Activated CD4-positive, alpha-beta memory T cell treated with anti-CD3 and anti-CD28 coated beads, Interleukin-2, amount 10 ng/mL, durations not matched to agents 7 days and 5 days (primary cell): ENCODE results near the gene LIG3. TPM values are rescaled to one million over a fixed set of nuclear protein-coding genes. Genes with fewer than 3 reads are reported as not detected.

ENCODE experiments used
- CTCF ChIA-PET: fragments of 350-600 bp; sonication (Branson Sonifier 250); formaldehyde crosslinking; loops from one replicate; lab custom pipeline; 2021; ENCODE audit warnings: antibody characterized with exemption, inconsistent platforms; lab: Charles Lee
- POLR2A ChIA-PET: fragments of 350-600 bp; sonication (Branson Sonifier 250); formaldehyde crosslinking; loops from one replicate; lab custom pipeline; 2021; ENCODE audit warnings: antibody characterized with exemption; lab: Charles Lee
- DNase-seq: peaks from one replicate; pipeline ENCODE4 v3.0.0-alpha.2; 2020
- H3K27ac Mint-ChIP-seq: one replicate; pipeline ENCODE4 v1.8.0; 2021; ENCODE audit warnings: mild to moderate bottlenecking, mixed read lengths
- H3K27me3 Mint-ChIP-seq: one replicate; pipeline ENCODE4 v1.8.0; 2021; ENCODE audit warnings: mixed read lengths
- H3K36me3 Mint-ChIP-seq: one replicate; pipeline ENCODE4 v1.8.0; 2021; ENCODE audit warnings: low read depth, mixed read lengths
- H3K4me1 Mint-ChIP-seq: one replicate; pipeline ENCODE4 v1.8.0; 2021; ENCODE audit warnings: mixed read lengths
- H3K4me3 Mint-ChIP-seq: one replicate; pipeline ENCODE4 v1.8.0; 2021; ENCODE audit warnings: mild to moderate bottlenecking, mixed read lengths
- H3K9me3 Mint-ChIP-seq: one replicate; pipeline ENCODE4 v1.8.0; 2021; ENCODE audit warnings: mixed read lengths
- total RNA-seq, 2 experiments: library from RNA; stranded (reverse); gene quantifications; one replicate each; pipeline ENCODE4 v1.2.3, GENCODE V29; 2021

LIG3 gene
- total RNA-seq, 2 experiments from 2014 or later = 35.0 to 38.3 TPM

DNA sequence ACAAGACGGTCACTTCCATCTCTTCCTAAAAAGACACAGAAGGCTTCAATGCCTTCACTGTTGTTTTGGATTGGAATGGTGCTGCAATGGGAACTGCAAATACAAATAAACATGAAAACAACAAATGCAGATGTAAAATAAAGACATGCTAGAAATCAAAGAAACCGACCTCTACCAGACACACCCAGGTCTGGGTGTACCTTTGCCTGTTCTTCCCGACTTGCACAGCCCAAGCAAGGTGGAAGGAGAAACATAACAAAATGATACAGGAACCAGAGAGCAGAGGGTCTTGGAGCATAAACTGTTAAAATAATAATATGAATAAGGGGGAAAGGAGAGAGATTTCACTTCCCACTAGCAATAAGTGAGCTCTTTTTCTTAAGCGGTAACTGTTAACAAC lies 65.9 kb downstream of the LIG3 start:
- Mint-ChIP-seq H3K9me3 (no peaks in the 10 kb centered on the region), H3K27me3 (no peaks in the 10 kb centered on the region), H3K36me3 (peaks cover 22% of the 10 kb centered on the region), H3K4me1 (peaks cover 49% of the 10 kb centered on the region), H3K4me3 (peak overlapping the region; percentile 70), H3K27ac (peak overlapping the region; percentile 93)
- DNase-seq = no peak
- ChIA-PET CTCF (interaction anchor here (1.0 to 3.1 kb wide), 9 partner anchors 18 to 74 kb away, joined by 3 to 24 read pairs (median 5); partner anchors contain the start of genes RAD51D and RFFL), POLR2A (interaction anchor here (0.7 to 10.7 kb wide), 23 partner anchors 11 to 197 kb away, joined by 3 to 126 read pairs (median 5); partner anchors contain the start of genes CCT6B, LIG3, RFFL and SLFN5)

- ChIA-PET POLR2A (interaction anchor here (0.7 to 10.7 kb wide), 23 partner anchors 11 to 196 kb away, joined by 3 to 126 read pairs (median 5); partner anchors contain the start of genes CCT6B, LIG3, RFFL and SLFN5), CTCF (interaction anchor here (1.0 to 3.1 kb wide), 9 partner anchors 17 to 73 kb away, joined by 3 to 24 read pairs (median 5); partner anchors contain the start of genes RAD51D and RFFL)
- peak overlapping the region; percentile 70 for H3K4me3 Mint-ChIP-seq
- DNase-seq = peak; percentile 77
- H3K27ac Mint-ChIP-seq = peak overlapping the region; percentile 93
- peaks cover 20% of the 10 kb centered on the region for H3K36me3 Mint-ChIP-seq
- H3K27me3 Mint-ChIP-seq = no peaks in the 10 kb centered on the region
- no peaks in the 10 kb centered on the region for H3K9me3 Mint-ChIP-seq
- peaks cover 55% of the 10 kb centered on the region for H3K4me1 Mint-ChIP-seq
Observed at GRCh38 chr17:35046740-35047283, 66.5 kb downstream of the LIG3 start.

DNA sequence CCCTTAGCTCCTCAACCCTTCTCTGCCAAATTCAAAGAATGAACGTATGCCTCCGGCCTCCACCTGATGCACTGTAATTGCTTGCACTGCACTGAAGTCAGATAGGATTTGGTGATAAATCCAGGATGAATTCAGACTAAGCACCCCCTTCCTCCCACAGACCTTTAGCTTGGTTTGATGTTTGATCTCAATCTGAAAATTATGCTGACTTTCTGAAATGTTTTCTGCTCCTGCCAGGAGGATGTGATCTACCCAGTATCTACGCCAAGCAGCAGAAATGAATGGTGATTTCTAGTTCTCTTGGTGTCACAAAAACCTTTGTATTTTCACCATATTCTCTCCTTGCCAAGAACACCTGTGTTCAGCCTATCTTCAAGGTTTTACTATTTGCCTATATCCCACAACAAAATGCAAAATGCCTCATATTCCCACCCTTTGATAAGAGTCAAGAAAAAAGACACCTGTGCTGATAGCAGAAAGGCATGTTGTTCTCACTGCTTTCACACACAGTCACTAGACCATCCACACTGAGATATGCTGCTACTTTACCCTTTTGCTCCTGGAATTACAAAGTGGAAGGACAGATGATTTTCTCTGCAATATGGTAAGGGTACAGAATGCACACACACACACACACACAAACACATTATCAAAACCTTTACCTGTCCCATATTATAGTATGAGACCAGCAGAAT lies 68.5 kb downstream of the LIG3 start:
- Mint-ChIP-seq H3K27ac (peak overlapping the region; percentile 63), H3K27me3 (no peaks in the 10 kb centered on the region), H3K4me3 (peak overlapping the region; percentile 19), H3K36me3 (peaks cover 25% of the 10 kb centered on the region), H3K9me3 (no peaks in the 10 kb centered on the region), H3K4me1 (peaks cover 73% of the 10 kb centered on the region)
- CTCF ChIA-PET = interaction anchor here (1.6 to 4.4 kb wide), 3 partner anchors 15 to 70 kb away, joined by 4 to 24 read pairs (median 15); partner anchors contain the start of gene RFFL
- no peak for DNase-seq
- POLR2A ChIA-PET = interaction anchor here (1.5 to 10.7 kb wide), 4 partner anchors 16 to 38 kb away, joined by 4 to 126 read pairs (median 46); partner anchors contain the start of gene RFFL

GRCh38 chr17:35050170-35050569 lies 69.9 kb downstream of the LIG3 start:
- Mint-ChIP-seq H3K4me3 (no peak overlapping the region), H3K4me1 (peaks cover 74% of the 10 kb centered on the region), H3K27me3 (no peaks in the 10 kb centered on the region), H3K36me3 (peaks cover 32% of the 10 kb centered on the region), H3K27ac (peak overlapping the region; percentile 53), H3K9me3 (no peaks in the 10 kb centered on the region)
- no peak for DNase-seq
- ChIA-PET POLR2A (interaction anchor here (1.0 to 10.7 kb wide), 8 partner anchors 9 to 89 kb away, joined by 3 to 126 read pairs (median 4); partner anchors contain the start of genes CCT6B, RFFL and ZNF830), CTCF (interaction anchor here (0.7 to 4.4 kb wide), 4 partner anchors 13 to 40 kb away, joined by 3 to 15 read pairs (median 6); partner anchors contain the start of gene RFFL)

DNA sequence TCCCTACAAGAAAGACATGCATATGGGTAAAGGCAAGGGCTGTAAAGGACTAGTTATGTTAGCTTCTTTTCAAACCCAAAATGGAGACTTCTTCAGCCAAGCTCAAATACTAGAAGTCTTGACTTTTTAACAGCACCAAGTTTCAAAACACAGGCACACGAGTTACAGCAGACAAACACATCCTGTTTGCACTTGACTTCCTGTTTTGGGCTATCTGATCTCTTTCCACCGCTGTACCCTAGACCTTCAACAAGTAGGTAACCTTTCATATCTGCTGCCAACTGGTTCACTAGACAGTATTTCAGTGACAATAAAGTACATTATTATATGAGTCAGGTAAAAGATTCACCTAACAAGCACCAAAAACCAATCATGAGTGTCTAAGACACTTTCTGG lies 70.9 kb downstream of the LIG3 start:
- no peaks in the 10 kb centered on the region for H3K27me3 Mint-ChIP-seq
- H3K36me3 Mint-ChIP-seq = peaks cover 37% of the 10 kb centered on the region
- ChIA-PET CTCF (interaction anchor here (0.7 to 4.4 kb wide), 5 partner anchors 12 to 69 kb away, joined by 3 to 15 read pairs (median 4); partner anchors contain the start of genes RAD51D and RFFL), POLR2A (interaction anchor here (0.7 to 10.7 kb wide), 13 partner anchors 10 to 71 kb away, joined by 3 to 126 read pairs (median 3); partner anchors contain the start of genes LIG3 and RFFL)
- H3K4me1 Mint-ChIP-seq = peaks cover 69% of the 10 kb centered on the region
- H3K27ac Mint-ChIP-seq = peak overlapping the region; percentile 88
- peak; percentile 50 for DNase-seq
- H3K9me3 Mint-ChIP-seq = no peaks in the 10 kb centered on the region
- peak overlapping the region; percentile 53 for H3K4me3 Mint-ChIP-seq

DNA sequence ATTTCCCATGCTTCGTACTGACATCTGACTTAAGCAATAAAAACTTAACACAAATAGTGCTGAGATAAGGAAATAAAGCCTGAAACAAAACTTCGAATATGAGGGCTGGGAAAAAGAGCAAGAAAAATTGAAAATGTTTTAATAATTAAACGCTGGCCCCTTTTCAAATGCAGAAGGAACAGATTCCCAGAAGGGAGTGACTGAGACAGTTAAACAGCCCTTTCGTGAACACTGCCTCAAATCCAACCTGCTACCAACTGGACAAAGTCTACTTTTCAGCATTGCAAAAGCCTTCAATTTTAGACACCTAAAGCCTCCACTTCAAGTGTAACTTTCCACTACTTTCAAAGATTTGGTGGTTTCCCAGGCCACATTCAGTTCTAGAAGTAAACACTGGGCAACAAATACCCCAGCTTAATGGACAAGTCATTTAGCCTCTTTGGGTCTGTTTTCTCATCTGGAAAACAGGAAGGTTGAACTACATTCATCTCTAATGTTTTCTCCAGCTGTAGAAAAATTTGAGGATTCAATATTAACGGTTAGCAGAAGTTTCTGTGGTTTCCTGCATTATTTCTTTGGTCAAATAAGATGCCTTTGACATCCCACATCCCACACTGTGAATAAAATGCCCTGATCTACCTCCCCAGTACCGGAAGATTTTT lies 71.4 kb downstream of the LIG3 start:
- peak overlapping the region; percentile 88 for H3K27ac Mint-ChIP-seq
- POLR2A ChIA-PET = interaction anchor here (0.9 to 10.7 kb wide), 10 partner anchors 10 to 71 kb away, joined by 3 to 126 read pairs (median 4); partner anchors contain the start of genes LIG3 and RFFL
- CTCF ChIA-PET = interaction anchor here (1.0 to 4.4 kb wide), 4 partner anchors 12 to 68 kb away, joined by 3 to 15 read pairs (median 6); partner anchors contain the start of genes RAD51D and RFFL
- no peaks in the 10 kb centered on the region for H3K27me3 Mint-ChIP-seq
- peak overlapping the region; percentile 53 for H3K4me3 Mint-ChIP-seq
- peaks cover 37% of the 10 kb centered on the region for H3K36me3 Mint-ChIP-seq
- peaks cover 63% of the 10 kb centered on the region for H3K4me1 Mint-ChIP-seq
- DNase-seq = no peak
- no peaks in the 10 kb centered on the region for H3K9me3 Mint-ChIP-seq

DNA sequence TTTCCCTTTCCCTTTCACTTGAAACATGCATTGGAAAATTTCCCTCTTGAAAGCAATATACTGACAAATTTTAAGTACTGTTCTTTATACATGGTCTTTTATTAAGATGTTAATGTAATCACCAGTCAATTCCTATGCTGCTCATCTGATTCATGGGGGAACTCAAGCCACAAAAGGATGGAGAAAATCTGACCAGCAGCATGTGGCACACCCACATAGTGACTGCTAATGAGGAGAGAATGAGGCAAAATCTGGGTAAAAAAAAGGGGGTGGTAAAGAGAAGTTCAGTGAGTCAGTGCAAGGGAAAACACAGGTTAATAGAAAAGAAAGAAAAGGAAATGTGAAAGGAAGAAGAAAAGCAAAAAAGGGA lies 71.9 kb downstream of the LIG3 start:
- no peak for DNase-seq
- ChIA-PET CTCF (interaction anchor here (1.1 to 4.4 kb wide), 3 partner anchors 30 to 68 kb away, joined by 3 to 15 read pairs (median 4); partner anchors contain the start of gene RAD51D), POLR2A (interaction anchor here (1.0 to 10.7 kb wide), 7 partner anchors 9 to 72 kb away, joined by 3 to 126 read pairs (median 8); partner anchors contain the start of genes LIG3 and RFFL)
- H3K9me3 Mint-ChIP-seq = no peaks in the 10 kb centered on the region
- H3K27ac Mint-ChIP-seq = peak overlapping the region; percentile 88
- H3K27me3 Mint-ChIP-seq = no peaks in the 10 kb centered on the region
- H3K36me3 Mint-ChIP-seq = peaks cover 33% of the 10 kb centered on the region
- H3K4me1 Mint-ChIP-seq = peaks cover 58% of the 10 kb centered on the region
- H3K4me3 Mint-ChIP-seq = peak overlapping the region; percentile 42

- POLR2A ChIA-PET = interaction anchor here (1.2 to 10.7 kb wide), 5 partner anchors 12 to 72 kb away, joined by 4 to 126 read pairs (median 9); partner anchors contain the start of gene RFFL
- Mint-ChIP-seq H3K4me3 (no peak overlapping the region), H3K36me3 (peaks cover 37% of the 10 kb centered on the region), H3K27ac (peak overlapping the region; percentile 88), H3K9me3 (no peaks in the 10 kb centered on the region), H3K27me3 (no peaks in the 10 kb centered on the region), H3K4me1 (peaks cover 60% of the 10 kb centered on the region)
- DNase-seq = no peak
- CTCF ChIA-PET = interaction anchor here (1.4 to 2.5 kb wide), 2 partner anchors 10 to 30 kb away, joined by 3 to 12 read pairs; partner anchors contain the start of gene RFFL
Observed at GRCh38 chr17:35052780-35053179, 72.5 kb downstream of the LIG3 start.

- H3K27me3 Mint-ChIP-seq = no peaks in the 10 kb centered on the region
- H3K36me3 Mint-ChIP-seq = peaks cover 40% of the 10 kb centered on the region
- ChIA-PET POLR2A (interaction anchor here (1.2 to 10.7 kb wide), 6 partner anchors 11 to 72 kb away, joined by 4 to 126 read pairs (median 8); partner anchors contain the start of gene RFFL), CTCF (interaction anchor here (1.4 to 2.5 kb wide), 2 partner anchors 10 to 30 kb away, joined by 3 to 12 read pairs; partner anchors contain the start of gene RFFL)
- DNase-seq = no peak
- H3K4me1 Mint-ChIP-seq = peaks cover 60% of the 10 kb centered on the region
- no peaks in the 10 kb centered on the region for H3K9me3 Mint-ChIP-seq
- no peak overlapping the region for H3K4me3 Mint-ChIP-seq
- peak overlapping the region; percentile 88 for H3K27ac Mint-ChIP-seq
Observed at GRCh38 chr17:35053204-35053603, 72.9 kb downstream of the LIG3 start.

- Mint-ChIP-seq H3K27me3 (no peaks in the 10 kb centered on the region), H3K4me3 (no peak overlapping the region), H3K36me3 (peaks cover 49% of the 10 kb centered on the region), H3K4me1 (peaks cover 43% of the 10 kb centered on the region), H3K9me3 (no peaks in the 10 kb centered on the region), H3K27ac (no peak overlapping the region)
- ChIA-PET POLR2A (interaction anchor here (10.7 kb wide), 1 partner anchor 8 kb away, joined by 126 read pairs; the partner anchor contains the start of gene RFFL), CTCF (interaction anchor here (1.5 kb wide), 1 partner anchor 63 kb away, joined by 5 read pairs; no protein-coding TSS in a partner anchor)
- DNase-seq = no peak
Observed at GRCh38 chr17:35056013-35056412, 75.7 kb downstream of the LIG3 start.

GRCh38 chr17:35057332-35057915 lies 77.1 kb downstream of the LIG3 start:
- H3K27me3 Mint-ChIP-seq = no peaks in the 10 kb centered on the region
- H3K9me3 Mint-ChIP-seq = no peaks in the 10 kb centered on the region
- ChIA-PET POLR2A (interaction anchor here (1.0 to 1.5 kb wide), 4 partner anchors 9 to 34 kb away, joined by 3 read pairs; no protein-coding TSS in a partner anchor), CTCF (no interaction called here)
- no peak overlapping the region for H3K27ac Mint-ChIP-seq
- peaks cover 33% of the 10 kb centered on the region for H3K4me1 Mint-ChIP-seq
- H3K36me3 Mint-ChIP-seq = peaks cover 55% of the 10 kb centered on the region
- no peak overlapping the region for H3K4me3 Mint-ChIP-seq
- no peak for DNase-seq
